GM21423 (cell line): ENCODE data around the gene RLBP1.
A peak's percentile ranks its signal among the peaks of the same experiment; 100 is the strongest.

Experiments
- ATAC-seq: cut with Tn5 transposase; IDR thresholded peaks from one replicate; pipeline ENCODE4 v1.9.1; 2021; ENCODE audit warnings: mild to moderate bottlenecking, moderate library complexity; ENCODE audit not compliant: unreplicated experiment

RLBP1 gene

GRCh38 chr15:89179966-89180875 is 41.2 kb downstream of the RLBP1 start:
- peak; percentile 56 for ATAC-seq

DNA sequence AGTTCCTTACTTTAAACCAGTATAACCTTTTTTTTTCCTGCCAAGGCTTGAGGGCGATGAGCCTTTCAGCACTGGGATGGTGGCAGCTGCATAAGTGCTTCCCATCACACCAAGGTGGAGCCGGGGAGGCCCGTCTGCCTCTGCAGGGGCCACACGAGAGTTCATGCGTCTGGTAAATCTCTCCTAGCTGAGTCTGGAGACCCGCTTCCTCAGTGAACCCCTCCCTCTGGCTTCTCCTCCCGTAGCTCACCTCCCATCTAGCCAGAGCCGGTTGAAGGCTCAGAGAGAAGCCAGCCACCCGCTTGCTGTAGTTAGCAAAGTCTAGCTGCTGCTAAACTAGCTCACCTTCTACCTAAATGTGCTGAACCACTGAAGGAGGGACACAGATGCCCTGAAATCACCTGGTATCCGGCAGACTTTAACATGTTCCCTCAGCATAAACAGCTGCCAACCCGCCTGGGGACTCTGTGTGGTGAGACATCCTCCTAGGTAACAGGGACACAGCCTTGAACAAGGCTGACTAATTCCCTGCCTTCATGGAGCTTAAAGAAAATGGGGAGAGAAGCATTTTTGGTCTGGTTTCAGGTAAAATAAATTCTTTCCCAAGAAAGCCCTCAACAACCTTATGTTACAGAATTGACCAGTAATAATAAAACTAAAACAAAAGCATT is 42.9 kb downstream of the RLBP1 start:
- no peak for ATAC-seq

GRCh38 chr15:89177633-89178306 is 43.6 kb downstream of the RLBP1 start:
- no peak for ATAC-seq

DNA sequence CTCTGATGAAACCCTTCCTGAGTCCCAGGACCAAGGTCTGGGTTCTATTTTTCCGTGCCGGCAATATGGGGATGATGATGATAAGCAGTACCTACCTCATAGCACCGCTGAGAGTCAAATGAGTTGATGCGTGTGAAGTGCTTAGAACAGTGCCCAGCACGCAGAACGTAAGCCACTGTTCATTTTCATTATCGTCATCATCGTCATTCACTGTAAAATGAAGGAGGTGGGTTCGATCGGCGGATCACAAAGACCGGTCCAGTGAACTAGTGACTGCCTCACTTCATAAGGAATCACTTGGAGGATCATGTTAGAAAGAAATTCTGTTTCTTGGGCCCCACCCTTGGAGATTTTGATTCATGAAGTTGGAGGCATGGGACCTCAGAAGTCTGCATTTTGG is 44.3 kb downstream of the RLBP1 start:
- no peak for ATAC-seq

GRCh38 chr15:89175617-89176191 is 45.7 kb downstream of the RLBP1 start:
- no peak for ATAC-seq

- ATAC-seq = no peak
Observed at GRCh38 chr15:89174476-89174875, 46.9 kb downstream of the RLBP1 start.

- no peak for ATAC-seq
Observed at GRCh38 chr15:89172921-89173320, 48.5 kb downstream of the RLBP1 start.

DNA sequence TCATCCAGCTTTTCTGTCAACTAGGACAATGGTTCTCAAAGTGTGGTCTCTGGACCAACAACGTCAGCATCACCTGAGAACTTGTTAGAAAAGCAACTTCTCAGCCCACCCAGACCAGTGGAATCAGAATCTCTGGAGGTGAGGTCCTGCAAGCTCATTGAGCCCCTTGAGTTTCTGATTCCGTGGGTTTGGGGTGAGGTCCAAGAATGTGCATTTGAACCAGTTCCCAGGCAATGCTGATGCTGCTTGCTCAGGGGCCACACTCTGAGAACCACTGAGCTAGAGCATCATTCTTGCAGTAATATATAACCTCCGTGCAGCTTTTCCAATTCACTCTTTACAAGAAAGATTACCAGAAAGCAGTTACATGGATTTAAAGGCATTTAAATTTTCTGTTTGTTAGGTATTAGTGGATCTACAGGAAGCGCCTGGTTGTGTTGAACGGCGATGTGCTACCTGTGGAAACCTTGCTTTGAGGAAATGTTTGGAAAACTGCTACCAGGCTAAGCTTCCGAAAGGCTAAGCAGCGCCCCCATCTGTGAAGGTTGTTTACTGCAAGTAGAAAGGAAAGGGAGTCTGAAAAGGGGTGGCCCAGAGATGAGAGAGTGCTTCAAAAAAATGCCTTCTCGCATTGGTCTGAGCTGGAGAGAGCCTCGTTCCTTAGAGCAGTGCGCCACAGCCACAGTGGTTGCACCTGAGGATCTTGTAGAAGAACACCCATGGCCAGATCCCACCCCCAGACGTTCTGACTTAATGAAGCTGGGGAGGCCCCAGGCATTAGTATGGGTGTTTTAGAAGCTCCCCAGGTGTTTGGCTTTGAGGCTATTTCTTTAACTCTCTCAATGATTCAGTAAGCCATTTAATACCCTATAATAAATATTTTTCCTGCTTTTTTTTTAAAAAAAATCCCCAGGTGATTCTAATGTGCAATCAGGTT is 50.0 kb downstream of the RLBP1 start:
- no peak for ATAC-seq

- no peak for ATAC-seq
Observed at GRCh38 chr15:89170364-89170763, 51.0 kb downstream of the RLBP1 start.

DNA sequence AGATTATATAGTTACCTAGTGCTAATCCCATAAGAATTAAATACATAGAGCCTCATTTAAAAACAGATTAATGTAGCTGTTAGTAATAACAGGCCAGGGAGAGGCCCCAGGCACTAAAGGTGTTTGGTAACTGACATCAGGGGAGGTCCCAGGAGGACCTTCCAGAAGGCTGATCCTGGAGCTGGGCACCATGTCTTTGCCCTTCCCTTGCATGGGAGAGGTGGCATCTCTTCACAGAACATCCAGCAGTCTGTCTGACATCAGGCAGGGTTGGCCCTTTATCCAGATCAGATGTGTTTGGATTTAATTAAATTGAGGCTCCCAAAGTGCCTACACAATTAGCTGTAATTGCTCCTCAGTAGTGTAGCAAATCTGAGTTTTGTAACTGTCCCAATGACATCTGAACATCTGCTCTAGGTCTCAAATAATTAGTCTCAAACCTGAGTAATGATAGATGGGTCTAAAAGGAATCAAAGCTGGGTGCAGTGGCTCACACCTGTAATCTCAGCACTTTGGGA is 53.0 kb downstream of the RLBP1 start:
- no peak for ATAC-seq

GRCh38 chr15:89167267-89168176 is 53.9 kb downstream of the RLBP1 start:
- ATAC-seq = peak; percentile 64

DNA sequence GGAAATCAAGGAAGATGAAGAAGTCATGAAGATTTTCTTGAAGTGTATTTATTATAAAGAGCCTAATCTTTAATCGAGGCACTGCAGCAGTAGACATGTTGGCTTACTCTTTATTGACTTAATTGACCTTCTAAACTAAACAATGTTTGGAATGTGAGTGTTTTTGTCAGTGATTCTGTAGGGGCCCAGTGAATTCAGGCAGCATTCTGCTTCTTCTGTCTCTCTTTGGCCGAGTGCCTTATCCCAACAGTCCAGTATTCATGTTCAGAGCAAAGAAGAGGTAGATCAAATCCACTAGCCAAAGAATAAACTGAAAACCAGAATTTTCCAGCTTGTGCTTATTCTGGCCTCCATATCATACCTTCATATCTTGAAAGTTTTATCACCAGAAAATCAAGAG is 55.7 kb downstream of the RLBP1 start:
- ATAC-seq = no peak

GRCh38 chr15:89164712-89165211 is 56.6 kb downstream of the RLBP1 start:
- ATAC-seq = no peak

- ATAC-seq = no peak
Observed at GRCh38 chr15:89163271-89164055, 57.9 kb downstream of the RLBP1 start.

DNA sequence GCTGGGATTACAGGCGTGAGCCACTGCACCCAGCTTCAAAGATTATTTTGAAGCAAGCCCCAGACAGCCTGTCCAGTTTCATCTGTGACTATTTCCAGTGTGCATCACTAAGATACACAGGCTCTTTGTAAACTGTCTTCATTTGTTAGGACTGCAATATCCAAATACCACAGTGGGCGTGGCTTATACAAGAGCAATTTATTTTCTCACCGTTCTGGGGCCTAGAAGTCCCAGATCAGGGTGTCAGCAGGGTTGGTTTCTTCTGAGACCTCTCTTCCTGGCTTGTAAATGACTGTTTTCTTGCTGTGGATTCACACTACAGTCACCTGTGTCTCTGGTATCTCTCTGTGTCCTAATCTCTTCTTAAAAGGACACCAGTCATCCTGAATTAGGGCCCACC is 59.7 kb downstream of the RLBP1 start:
- ATAC-seq = no peak
